ENCODE results near the gene ZNF600.

DNA sequence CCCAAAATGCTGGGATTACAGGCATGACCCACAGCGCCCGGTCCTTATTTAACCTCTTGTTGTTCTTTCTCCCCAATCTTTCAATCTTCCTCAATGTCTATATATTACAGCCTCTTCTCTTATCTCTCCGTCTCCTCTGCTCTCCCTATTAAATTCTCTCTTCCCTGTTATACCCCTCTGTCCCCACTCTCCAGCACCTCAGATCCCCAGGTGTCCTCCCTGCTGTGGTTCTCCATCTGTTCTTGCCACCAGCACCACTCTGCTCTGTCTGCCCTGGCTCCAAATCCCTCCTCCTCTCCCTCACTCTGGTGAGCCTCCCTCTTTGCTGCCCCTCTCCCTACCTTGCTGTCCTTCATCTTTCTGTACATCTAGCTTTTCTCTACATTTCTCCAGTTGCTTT lies 1.1 kb downstream of the ZNF600 start:
- TF ChIP-seq CTCF (IDR thresholded peaks at IDR 0.05) = no peak
- no peak for TF ChIP-seq POLR2A (IDR thresholded peaks at IDR 0.05)
